HepG2 (cell line): Measurements from ENCODE around the gene ANXA11.
"Not testable (repeated sequence)": the region's sequence is repeated elsewhere in the genome, so short reads cannot be mapped to it uniquely, and the experiment has no call there.

ENCODE experiments used
- MIXL1 ChIP-seq: IDR thresholded peaks from 2 replicates; pipeline ENCODE4 v1.6.1; 2016
- ZNF644 ChIP-seq: IDR thresholded peaks from 2 replicates; pipeline ENCODE4 v1.6.1; 2016; ENCODE audit warnings: low read depth

DNA sequence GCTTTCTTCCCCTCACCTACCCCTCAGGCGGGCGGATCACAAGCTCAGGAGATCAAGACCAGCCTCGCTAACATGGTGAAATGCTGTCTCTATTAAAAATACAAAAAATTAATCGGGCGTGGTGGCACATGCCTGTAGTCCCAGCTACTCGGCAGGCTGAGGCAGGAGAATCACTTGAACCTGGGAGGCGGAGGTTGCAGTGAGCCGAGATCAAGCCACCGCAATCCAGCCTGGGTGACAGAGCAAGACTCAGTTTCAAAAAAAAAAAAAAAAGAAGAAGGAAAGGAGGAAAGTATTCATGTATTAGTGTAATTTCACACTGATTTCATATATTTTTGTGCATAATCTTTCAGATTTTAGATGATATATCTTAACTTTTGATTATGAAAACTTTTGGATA is 71.7 kb downstream of the ANXA11 start:
- TF ChIP-seq ZNF644, MIXL1 (CRISPR knock-in tag): not testable (repeated sequence)
